Measurements from ENCODE around the gene NR6A1.
A peak's percentile ranks its signal among the peaks of the same experiment; 100 is the strongest.

Gene NR6A1

DNA sequence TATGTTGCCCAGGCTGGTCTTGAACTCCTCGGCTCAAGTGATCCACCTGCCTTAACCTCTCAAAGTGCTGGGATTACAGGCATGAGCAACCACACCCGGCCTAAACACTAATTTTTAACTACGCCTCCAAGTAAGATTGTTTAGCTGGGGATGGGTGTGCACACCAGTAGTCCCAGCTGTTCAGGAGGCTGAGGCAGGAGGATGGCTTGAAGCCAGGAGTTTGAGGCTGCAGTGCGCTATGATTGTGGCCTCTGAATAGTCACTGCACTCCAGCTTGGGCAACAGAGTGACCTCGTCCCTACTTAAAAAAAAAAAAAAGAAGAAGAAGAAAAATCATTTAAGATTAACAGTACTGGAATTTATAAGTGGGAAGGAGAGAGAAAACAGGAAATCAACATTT, 173.1 kb downstream of the NR6A1 start:
- TF ChIP-seq, protein P1, sequence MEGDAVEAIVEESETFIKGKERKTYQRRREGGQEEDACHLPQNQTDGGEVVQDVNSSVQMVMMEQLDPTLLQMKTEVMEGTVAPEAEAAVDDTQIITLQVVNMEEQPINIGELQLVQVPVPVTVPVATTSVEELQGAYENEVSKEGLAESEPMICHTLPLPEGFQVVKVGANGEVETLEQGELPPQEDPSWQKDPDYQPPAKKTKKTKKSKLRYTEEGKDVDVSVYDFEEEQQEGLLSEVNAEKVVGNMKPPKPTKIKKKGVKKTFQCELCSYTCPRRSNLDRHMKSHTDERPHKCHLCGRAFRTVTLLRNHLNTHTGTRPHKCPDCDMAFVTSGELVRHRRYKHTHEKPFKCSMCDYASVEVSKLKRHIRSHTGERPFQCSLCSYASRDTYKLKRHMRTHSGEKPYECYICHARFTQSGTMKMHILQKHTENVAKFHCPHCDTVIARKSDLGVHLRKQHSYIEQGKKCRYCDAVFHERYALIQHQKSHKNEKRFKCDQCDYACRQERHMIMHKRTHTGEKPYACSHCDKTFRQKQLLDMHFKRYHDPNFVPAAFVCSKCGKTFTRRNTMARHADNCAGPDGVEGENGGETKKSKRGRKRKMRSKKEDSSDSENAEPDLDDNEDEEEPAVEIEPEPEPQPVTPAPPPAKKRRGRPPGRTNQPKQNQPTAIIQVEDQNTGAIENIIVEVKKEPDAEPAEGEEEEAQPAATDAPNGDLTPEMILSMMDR (IDR thresholded peaks at IDR 0.05; ENCODE audit: low read depth, low read length), result no peak
- H3K4me3 ChIP-seq (ENCODE audit: low read depth, low read length), result no peak overlapping the region
- in situ Hi-C loops (cut with HindIII; ENCODE audit: low sequenced_read_pairs), result no loop called here
- DNase-seq (ENCODE audit: low read depth, low spot score), result no peak

DNA sequence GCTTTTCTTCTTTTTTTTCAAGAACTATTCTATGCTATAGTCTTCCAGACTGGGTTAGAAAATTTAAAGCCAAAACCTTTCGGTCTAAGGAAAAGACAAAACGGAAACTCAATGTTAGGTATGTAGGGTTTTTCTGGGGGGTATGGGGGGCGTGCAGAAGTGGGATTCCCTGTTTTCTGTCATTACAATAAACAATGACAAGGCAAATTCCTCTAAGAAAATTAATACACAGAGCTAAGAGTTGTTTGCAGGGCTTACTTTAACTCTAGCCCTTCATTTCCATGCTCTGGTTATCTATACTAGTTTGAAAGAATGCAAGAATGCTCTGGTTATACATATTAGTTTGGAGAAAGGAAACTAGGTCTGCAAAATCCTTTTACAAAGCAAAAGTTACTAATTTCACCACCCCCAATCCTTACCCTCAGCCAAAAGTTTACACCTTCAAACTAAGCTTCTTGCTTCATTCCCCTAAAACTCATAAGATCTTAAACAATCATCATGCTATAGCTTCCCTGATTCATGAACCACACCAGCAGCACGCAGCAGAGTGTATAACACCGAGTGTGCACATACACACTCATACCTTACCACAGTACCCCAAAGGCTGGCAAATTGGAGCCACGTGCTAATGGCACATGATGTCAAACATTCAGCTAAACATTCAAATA, 174.8 kb downstream of the NR6A1 start:
- DNase-seq (ENCODE audit: low read depth, low spot score), result no peak
- H3K4me3 ChIP-seq (ENCODE audit: low read depth, low read length), result no peak overlapping the region
- TF ChIP-seq, protein P1 (IDR thresholded peaks at IDR 0.05; ENCODE audit: low read depth, low read length), result no peak
- in situ Hi-C loops (cut with HindIII; ENCODE audit: low sequenced_read_pairs), result no loop called here

DNA sequence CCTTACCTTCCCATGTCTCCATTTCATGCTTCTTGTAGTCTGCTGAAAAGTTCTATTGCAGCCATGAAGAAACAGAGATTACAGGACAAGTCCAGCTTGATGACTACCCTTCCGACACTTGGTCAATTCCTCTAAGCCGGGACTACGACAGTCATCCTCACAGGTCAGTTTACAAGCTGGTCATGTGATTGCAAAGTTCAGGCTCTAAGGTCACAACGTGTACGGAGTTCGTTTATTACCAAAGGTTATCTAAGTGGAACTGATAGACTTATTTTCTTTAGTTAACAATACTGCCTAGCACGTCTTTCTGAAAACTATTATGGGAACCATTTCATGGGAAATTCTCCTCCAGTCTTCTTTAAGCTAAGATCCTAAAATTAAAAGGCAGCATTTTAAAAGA, 175.4 kb downstream of the NR6A1 start:
- in situ Hi-C loops (cut with HindIII; ENCODE audit: low sequenced_read_pairs), result no loop called here

GRCh38 chr9:124594673-124595072, 176.4 kb downstream of the NR6A1 start:
- in situ Hi-C loops (cut with HindIII; ENCODE audit: low sequenced_read_pairs), result no loop called here
- no peak overlapping the region for H3K4me3 ChIP-seq (ENCODE audit: low read depth, low read length)
- TF ChIP-seq, protein P1 (IDR thresholded peaks at IDR 0.05; ENCODE audit: low read depth, low read length), result no peak
- peak; percentile 34 for DNase-seq (ENCODE audit: low read depth, low spot score)

More for the DNA sequence above, 175.4 kb downstream of the NR6A1 start:
- TF ChIP-seq, protein P1 (IDR thresholded peaks at IDR 0.05; ENCODE audit: low read depth, low read length), result no peak
- no peak overlapping the region for H3K4me3 ChIP-seq (ENCODE audit: low read depth, low read length)
- DNase-seq (ENCODE audit: low read depth, low spot score), result no peak

- no peak overlapping the region for H3K4me3 ChIP-seq (ENCODE audit: low read depth, low read length)
- in situ Hi-C loops (cut with HindIII; ENCODE audit: low sequenced_read_pairs), result no loop called here
- DNase-seq (ENCODE audit: low read depth, low spot score), result no peak
- TF ChIP-seq, protein P1 (IDR thresholded peaks at IDR 0.05; ENCODE audit: low read depth, low read length), result no peak
These were observed 176.9 kb downstream of the NR6A1 start for GRCh38 chr9:124594225-124594624.

DNA sequence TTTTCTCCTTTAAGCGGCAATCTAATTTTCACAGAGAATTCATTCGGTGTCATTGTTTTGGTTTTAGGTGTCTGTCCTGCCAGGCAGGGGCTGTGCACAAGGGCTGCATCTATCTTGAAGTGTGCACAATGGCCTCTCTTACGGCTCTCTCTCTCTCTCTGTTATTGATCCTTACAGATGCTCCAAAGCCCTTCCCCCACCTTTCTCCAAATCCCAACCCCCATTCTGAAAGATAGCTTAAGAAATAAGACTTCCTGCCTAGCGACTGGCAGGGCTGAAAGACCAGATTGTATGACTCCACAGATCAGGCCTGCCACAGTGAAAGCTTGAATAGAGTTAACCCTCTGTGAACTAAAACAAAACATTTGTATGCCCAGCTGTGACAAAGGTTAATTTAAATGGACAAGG, 177.5 kb downstream of the NR6A1 start:
- in situ Hi-C loops (cut with HindIII; ENCODE audit: low sequenced_read_pairs), result no loop called here
- TF ChIP-seq, protein P1 (IDR thresholded peaks at IDR 0.05; ENCODE audit: low read depth, low read length), result no peak
- no peak for DNase-seq (ENCODE audit: low read depth, low spot score)
- no peak overlapping the region for H3K4me3 ChIP-seq (ENCODE audit: low read depth, low read length)
